ENCODE data around the gene FAM83D.

FAM83D gene

DNA sequence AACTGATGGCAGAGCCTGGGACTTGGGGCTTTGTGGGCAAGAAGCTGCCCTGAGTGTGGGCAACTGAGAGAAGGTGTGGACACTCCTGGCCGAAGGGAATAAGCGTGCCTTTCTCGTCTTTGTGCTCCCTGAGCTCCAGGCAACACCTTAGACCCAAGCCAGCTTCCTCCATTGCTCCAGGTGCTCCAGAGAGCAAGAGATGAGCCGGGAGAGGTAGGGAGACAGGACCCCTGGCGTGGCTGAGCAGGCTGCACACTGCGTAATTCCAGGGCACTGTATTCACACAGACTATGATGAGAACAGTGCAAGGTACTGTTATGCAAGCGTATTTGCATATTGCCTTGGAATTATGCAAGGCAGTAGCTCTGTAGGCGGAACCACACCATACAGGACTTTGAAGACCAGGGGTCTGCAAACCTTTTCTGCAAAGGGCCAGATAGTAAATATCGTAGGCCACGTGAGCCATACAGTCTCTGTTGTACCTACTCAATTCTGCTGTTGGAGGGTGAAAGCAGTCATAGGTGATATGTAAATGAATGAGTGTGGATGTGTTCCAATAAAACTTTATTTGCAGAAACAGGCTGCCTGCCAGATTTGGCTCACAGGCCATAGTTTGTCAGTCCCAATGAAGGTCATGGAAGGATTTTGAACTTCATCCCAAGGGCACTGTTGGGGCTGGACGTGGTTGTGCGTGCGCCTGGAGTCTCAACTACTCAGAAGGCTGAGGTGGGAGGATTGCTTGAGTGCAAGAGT, 42.1 kb upstream of the FAM83D start:
- no peak overlapping the region for H3K18ac ChIP-seq (ENCODE audit: low read depth in 1 of 2, low read length in 2 of 2)
- H2BK5ac ChIP-seq (ENCODE audit: low read depth, low read length, poor library complexity, severe bottlenecking), result no peak overlapping the region
- H3K23ac ChIP-seq (ENCODE audit: low read length in 2 of 2), result no peak overlapping the region
- H3K27ac ChIP-seq (ENCODE audit: low read length, poor library complexity, severe bottlenecking), result no peak overlapping the region
- H3K9me3 ChIP-seq (ENCODE audit: control insufficient read depth, low read length), result no peaks in the 10 kb centered on the region
- H3K27me3 ChIP-seq (ENCODE audit: control insufficient read depth in 1 of 2, insufficient read depth in 1 of 2, low read length in 2 of 2), result peaks cover 48 to 68% of the 10 kb centered on the region in 2 experiments
- H2BK120ac ChIP-seq (ENCODE audit: low read depth, low read length), result no peak overlapping the region
- H3K4me3 ChIP-seq (ENCODE audit: insufficient read depth in 1 of 2, low read depth in 1 of 2, low read length in 2 of 2), result no peak overlapping the region
- no peaks in the 10 kb centered on the region for H3K36me3 ChIP-seq (ENCODE audit: control insufficient read depth in 1 of 2, insufficient read depth in 2 of 2, low read depth in 1 of 2, low read length in 2 of 2)
- no peak overlapping the region for H2AFZ ChIP-seq (ENCODE audit: low read depth, low read length)
- H2BK12ac ChIP-seq (ENCODE audit: low read length in 2 of 2), result no peak overlapping the region
- no peak overlapping the region for H3K9ac ChIP-seq (ENCODE audit: low read length)
- H4K8ac ChIP-seq (ENCODE audit: low read length), result no peak overlapping the region
- no peak overlapping the region for H4K91ac ChIP-seq (ENCODE audit: low read length)
- no peak overlapping the region for H3K14ac ChIP-seq (ENCODE audit: low read length in 2 of 2)
- no peak overlapping the region for H3K4me2 ChIP-seq (ENCODE audit: low read length, poor library complexity, severe bottlenecking)
- H3K79me1 ChIP-seq (replicated peaks; ENCODE audit: low read length, poor library complexity, severe bottlenecking), result no peaks in the 10 kb centered on the region
- 87% methylated on average over 13 of the region's 13 CpGs for WGBS
- peaks cover 3% of the 10 kb centered on the region for H3K4me1 ChIP-seq (ENCODE audit: control insufficient read depth, insufficient read depth, low read depth, low read length)
- no peak overlapping the region for H2BK15ac ChIP-seq (ENCODE audit: low read depth, poor library complexity, severe bottlenecking)
- H2AK5ac ChIP-seq (ENCODE audit: low read length, severe bottlenecking), result no peak overlapping the region
- no peak for DNase-seq
- H3K4ac ChIP-seq (ENCODE audit: low read depth in 1 of 2, low read length in 2 of 2), result no peak overlapping the region

DNA sequence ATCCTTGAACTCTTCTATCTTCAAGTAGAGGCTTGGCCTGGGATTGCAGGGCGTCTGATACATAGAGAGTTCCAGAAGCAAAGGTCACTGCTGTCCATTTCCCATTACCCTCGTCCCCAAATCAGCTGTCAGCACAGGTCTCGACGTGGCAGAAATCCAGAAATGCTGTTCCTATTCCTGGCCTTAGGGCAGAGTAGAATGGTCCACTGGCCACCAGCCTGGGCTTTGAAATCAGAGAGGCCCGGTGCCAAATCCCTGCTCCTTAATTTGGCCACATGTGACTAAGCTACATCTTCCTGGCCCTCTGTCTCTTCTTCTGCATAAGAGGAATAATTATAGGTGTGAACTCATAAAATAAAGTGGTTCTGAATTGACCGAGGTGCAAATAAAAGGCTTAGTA, 40.9 kb upstream of the FAM83D start:
- H3K4ac ChIP-seq (ENCODE audit: low read depth in 1 of 2, low read length in 2 of 2), result no peak overlapping the region

DNA sequence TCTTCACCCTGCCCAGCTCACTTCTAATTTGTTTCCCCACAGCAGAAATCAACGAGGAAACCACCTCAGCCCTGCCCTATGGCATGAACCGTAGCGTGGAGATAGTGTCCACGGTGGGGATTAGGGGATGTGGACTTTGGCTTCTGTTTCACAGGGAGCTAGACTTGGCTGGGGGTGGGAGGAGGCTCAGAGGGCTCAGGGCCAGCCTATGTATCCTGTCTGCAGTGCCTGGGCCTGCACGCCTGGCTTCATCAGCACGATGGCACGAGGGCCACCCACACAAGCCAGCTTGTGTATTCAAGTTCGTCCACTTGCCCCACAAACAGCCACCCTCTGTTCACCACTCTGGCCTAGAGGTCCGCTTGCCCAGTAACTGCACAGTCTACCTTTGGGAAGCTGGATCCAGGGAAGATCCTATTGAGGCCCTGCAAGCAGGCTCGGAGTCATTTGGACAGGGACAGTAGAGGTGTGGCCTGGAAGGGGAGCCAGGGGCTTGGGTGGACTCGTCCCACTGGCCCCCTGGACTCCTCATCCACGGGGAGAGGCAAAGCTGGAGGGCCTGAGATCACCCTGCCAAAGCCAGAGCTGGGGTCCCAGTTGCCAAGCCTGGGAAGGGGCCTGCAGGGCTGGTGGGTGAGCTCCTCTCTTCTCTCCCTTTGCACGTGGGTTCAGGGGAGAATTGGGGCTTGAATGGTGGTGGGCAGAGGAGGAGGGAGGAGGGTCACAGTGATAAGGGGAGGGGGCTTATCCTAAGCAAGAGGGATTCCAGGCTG, 38.0 kb upstream of the FAM83D start:
- Histone ChIP-seq H4K8ac (ENCODE audit: low read length) (no peak overlapping the region), H2BK12ac (ENCODE audit: low read length in 2 of 2) (no peak overlapping the region), H2BK15ac (ENCODE audit: low read depth, poor library complexity, severe bottlenecking) (no peak overlapping the region), H2AFZ (ENCODE audit: low read depth, low read length) (no peak overlapping the region), H2AK5ac (ENCODE audit: low read length, severe bottlenecking) (no peak overlapping the region), H3K23ac (ENCODE audit: low read length in 2 of 2) (no peak overlapping the region), H3K4me2 (ENCODE audit: low read length, poor library complexity, severe bottlenecking) (no peak overlapping the region), H3K4me1 (ENCODE audit: control insufficient read depth, insufficient read depth, low read depth, low read length) (peaks cover 2% of the 10 kb centered on the region), H3K14ac (ENCODE audit: low read length in 2 of 2) (no peak overlapping the region), H4K91ac (ENCODE audit: low read length) (no peak overlapping the region), H3K9ac (ENCODE audit: low read length) (no peak overlapping the region), H3K79me1 (replicated peaks; ENCODE audit: low read length, poor library complexity, severe bottlenecking) (no peaks in the 10 kb centered on the region), H2BK5ac (ENCODE audit: low read depth, low read length, poor library complexity, severe bottlenecking) (no peak overlapping the region), H2BK120ac (ENCODE audit: low read depth, low read length) (no peak overlapping the region), H3K36me3 (ENCODE audit: control insufficient read depth in 1 of 2, insufficient read depth in 2 of 2, low read depth in 1 of 2, low read length in 2 of 2) (no peaks in the 10 kb centered on the region), H3K4me3 (ENCODE audit: insufficient read depth in 1 of 2, low read depth in 1 of 2, low read length in 2 of 2) (no peak overlapping the region), H3K4ac (ENCODE audit: low read depth in 1 of 2, low read length in 2 of 2) (no peak overlapping the region), H3K27me3 (ENCODE audit: control insufficient read depth in 1 of 2, insufficient read depth in 1 of 2, low read length in 2 of 2) (peaks cover 29 to 74% of the 10 kb centered on the region in 2 experiments), H3K9me3 (ENCODE audit: control insufficient read depth, low read length) (no peaks in the 10 kb centered on the region), H3K18ac (ENCODE audit: low read depth in 1 of 2, low read length in 2 of 2) (no peak overlapping the region), H3K27ac (ENCODE audit: low read length, poor library complexity, severe bottlenecking) (no peak overlapping the region)
- no peak for DNase-seq
- 67% methylated on average over 11 of the region's 13 CpGs for WGBS

More for the DNA sequence above, 40.9 kb upstream of the FAM83D start:
- H2AFZ ChIP-seq (ENCODE audit: low read depth, low read length), result no peak overlapping the region
- DNase-seq, result no peak
- H3K4me3 ChIP-seq (ENCODE audit: insufficient read depth in 1 of 2, low read depth in 1 of 2, low read length in 2 of 2), result no peak overlapping the region
- H2AK5ac ChIP-seq (ENCODE audit: low read length, severe bottlenecking), result no peak overlapping the region
- H2BK120ac ChIP-seq (ENCODE audit: low read depth, low read length), result no peak overlapping the region
- no peaks in the 10 kb centered on the region for H3K9me3 ChIP-seq (ENCODE audit: control insufficient read depth, low read length)
- H3K18ac ChIP-seq (ENCODE audit: low read depth in 1 of 2, low read length in 2 of 2), result no peak overlapping the region
- no peaks in the 10 kb centered on the region for H3K79me1 ChIP-seq (replicated peaks; ENCODE audit: low read length, poor library complexity, severe bottlenecking)
- no peak overlapping the region for H2BK5ac ChIP-seq (ENCODE audit: low read depth, low read length, poor library complexity, severe bottlenecking)
- H3K27me3 ChIP-seq (ENCODE audit: control insufficient read depth in 1 of 2, insufficient read depth in 1 of 2, low read length in 2 of 2), result peaks cover 39 to 71% of the 10 kb centered on the region in 2 experiments
- no peak overlapping the region for H2BK15ac ChIP-seq (ENCODE audit: low read depth, poor library complexity, severe bottlenecking)
- H3K9ac ChIP-seq (ENCODE audit: low read length), result no peak overlapping the region
- H3K36me3 ChIP-seq (ENCODE audit: control insufficient read depth in 1 of 2, insufficient read depth in 2 of 2, low read depth in 1 of 2, low read length in 2 of 2), result no peaks in the 10 kb centered on the region
- H3K14ac ChIP-seq (ENCODE audit: low read length in 2 of 2), result no peak overlapping the region
- H4K91ac ChIP-seq (ENCODE audit: low read length), result no peak overlapping the region
- H4K8ac ChIP-seq (ENCODE audit: low read length), result no peak overlapping the region
- H3K23ac ChIP-seq (ENCODE audit: low read length in 2 of 2), result no peak overlapping the region
- no peak overlapping the region for H3K4me2 ChIP-seq (ENCODE audit: low read length, poor library complexity, severe bottlenecking)
- no peak overlapping the region for H2BK12ac ChIP-seq (ENCODE audit: low read length in 2 of 2)
- H3K27ac ChIP-seq (ENCODE audit: low read length, poor library complexity, severe bottlenecking), result no peak overlapping the region
- peaks cover 3% of the 10 kb centered on the region for H3K4me1 ChIP-seq (ENCODE audit: control insufficient read depth, insufficient read depth, low read depth, low read length)
- 76% methylated on average over 4 of the region's 6 CpGs for WGBS

DNA sequence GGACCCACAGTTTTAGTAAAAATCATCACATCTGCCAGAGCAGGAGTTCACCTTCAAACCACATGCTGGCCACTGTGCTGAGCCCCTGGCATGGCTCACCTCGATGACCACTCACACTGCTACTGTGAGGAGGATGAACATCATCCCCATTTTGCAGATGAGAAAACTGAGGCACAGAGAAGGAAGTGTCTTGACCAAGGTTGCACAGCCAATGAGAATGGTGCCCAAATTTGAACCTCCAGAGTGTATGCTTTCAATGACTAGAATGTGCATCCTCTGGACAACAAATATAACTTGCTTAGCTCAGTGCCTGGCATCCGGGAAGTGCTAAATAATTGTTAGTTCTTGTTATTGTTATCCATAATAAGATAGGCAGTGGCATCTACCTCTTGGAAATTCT, 37.2 kb upstream of the FAM83D start:
- Histone ChIP-seq H4K8ac (ENCODE audit: low read length) (no peak overlapping the region), H3K27ac (ENCODE audit: low read length, poor library complexity, severe bottlenecking) (no peak overlapping the region), H3K9ac (ENCODE audit: low read length) (no peak overlapping the region), H2BK15ac (ENCODE audit: low read depth, poor library complexity, severe bottlenecking) (no peak overlapping the region), H3K18ac (ENCODE audit: low read depth in 1 of 2, low read length in 2 of 2) (no peak overlapping the region), H2AK5ac (ENCODE audit: low read length, severe bottlenecking) (no peak overlapping the region), H4K91ac (ENCODE audit: low read length) (no peak overlapping the region), H3K36me3 (ENCODE audit: control insufficient read depth in 1 of 2, insufficient read depth in 2 of 2, low read depth in 1 of 2, low read length in 2 of 2) (no peaks in the 10 kb centered on the region), H2BK5ac (ENCODE audit: low read depth, low read length, poor library complexity, severe bottlenecking) (no peak overlapping the region), H3K4me3 (ENCODE audit: insufficient read depth in 1 of 2, low read depth in 1 of 2, low read length in 2 of 2) (no peak overlapping the region), H3K9me3 (ENCODE audit: control insufficient read depth, low read length) (no peaks in the 10 kb centered on the region), H3K4ac (ENCODE audit: low read depth in 1 of 2, low read length in 2 of 2) (no peak overlapping the region), H3K4me2 (ENCODE audit: low read length, poor library complexity, severe bottlenecking) (no peak overlapping the region), H3K23ac (ENCODE audit: low read length in 2 of 2) (no peak overlapping the region), H2BK12ac (ENCODE audit: low read length in 2 of 2) (no peak overlapping the region), H2AFZ (ENCODE audit: low read depth, low read length) (no peak overlapping the region), H3K79me1 (replicated peaks; ENCODE audit: low read length, poor library complexity, severe bottlenecking) (no peaks in the 10 kb centered on the region), H2BK120ac (ENCODE audit: low read depth, low read length) (no peak overlapping the region), H3K27me3 (ENCODE audit: control insufficient read depth in 1 of 2, insufficient read depth in 1 of 2, low read length in 2 of 2) (peaks cover 26 to 72% of the 10 kb centered on the region in 2 experiments), H3K14ac (ENCODE audit: low read length in 2 of 2) (no peak overlapping the region), H3K4me1 (ENCODE audit: control insufficient read depth, insufficient read depth, low read depth, low read length) (peaks cover 2% of the 10 kb centered on the region)
- DNase-seq, result no peak
- WGBS, result 73% methylated on average over 2 of the region's 2 CpGs

Measured in mesenchymal stem cell (in vitro differentiated cells and primary cell).